ENCODE measurements around the gene ATG3.
A peak's percentile ranks its signal among the peaks of the same experiment; 100 is the strongest.
"Not testable (repeated sequence)": the region's sequence is repeated elsewhere in the genome, so short reads cannot be mapped to it uniquely, and the experiment has no call there.

Gene ATG3

DNA sequence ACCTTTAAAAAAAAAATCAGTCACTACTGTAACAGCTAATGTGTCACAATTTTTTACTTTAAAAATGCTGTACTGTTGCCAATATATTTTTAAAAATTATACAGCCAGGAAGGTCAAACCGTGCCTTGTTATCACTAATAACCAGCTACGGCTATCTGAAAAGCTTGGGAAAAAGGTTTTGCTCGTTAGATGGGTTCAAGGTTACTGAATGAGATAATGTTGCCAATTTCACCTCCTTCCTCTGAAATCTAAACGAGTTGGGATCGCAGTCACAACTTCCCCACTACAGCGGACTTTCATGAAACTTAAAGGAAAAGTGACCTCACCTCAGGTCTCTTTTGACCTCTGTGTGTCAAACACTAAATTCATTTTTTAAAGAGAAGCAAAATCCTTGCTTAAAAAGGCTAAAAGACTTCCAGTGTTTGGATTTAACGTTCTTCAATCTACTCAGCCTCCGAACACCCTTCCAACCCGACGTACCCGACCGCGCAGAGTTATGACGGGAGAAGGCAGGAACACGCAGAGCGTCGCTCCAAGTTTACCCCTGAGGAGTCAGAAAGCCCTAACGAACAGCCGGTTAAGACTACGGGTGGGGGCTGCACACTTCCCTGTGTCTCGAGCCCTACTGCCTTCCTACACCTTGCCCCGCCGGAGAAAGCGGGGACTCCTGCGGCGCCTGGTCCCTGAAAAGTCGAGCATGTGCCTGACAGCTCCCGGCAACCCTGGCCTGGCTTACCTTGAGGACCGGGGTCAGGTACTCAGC is 860 bp downstream of the ATG3 start:
- DNase-seq: peak; percentile 67

DNA sequence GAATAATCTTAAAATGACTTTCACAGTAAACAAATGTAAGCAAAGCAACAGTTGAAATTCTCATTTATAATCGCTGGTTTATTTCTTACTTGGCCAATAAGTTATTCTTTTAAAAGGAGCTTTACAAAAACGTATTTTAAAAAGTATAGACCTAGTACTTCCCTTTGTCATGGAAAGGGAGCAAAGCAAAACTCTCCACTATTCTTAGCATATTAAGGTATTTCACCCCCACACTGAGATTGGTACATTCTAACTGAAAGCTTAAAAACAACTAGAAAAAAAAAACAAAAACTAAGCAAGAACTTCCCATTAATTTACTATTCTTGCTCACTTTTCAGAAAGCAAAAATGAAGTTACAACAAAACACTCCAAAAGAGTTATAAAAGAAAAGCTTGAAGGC is 1.5 kb downstream of the ATG3 start:
- no peak for DNase-seq

DNA sequence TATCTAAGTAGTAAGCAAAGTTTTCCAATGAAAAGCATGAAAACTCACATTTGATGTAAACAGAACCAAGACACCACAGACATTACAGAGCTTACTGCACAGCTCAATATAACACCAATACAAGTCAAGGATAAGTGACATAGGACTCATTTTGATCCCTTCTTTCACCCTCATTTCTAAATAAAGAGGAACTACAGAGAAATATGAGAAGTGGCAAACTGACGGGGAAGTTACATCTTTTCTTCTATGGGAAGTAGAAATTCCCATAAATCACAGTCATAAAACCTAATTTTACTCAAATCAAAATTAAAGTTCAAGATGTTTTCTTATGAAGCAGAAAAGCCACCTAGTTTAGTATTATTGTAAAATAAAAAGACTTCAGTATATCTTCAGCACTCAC is 3.8 kb downstream of the ATG3 start:
- DNase-seq: no peak

DNA sequence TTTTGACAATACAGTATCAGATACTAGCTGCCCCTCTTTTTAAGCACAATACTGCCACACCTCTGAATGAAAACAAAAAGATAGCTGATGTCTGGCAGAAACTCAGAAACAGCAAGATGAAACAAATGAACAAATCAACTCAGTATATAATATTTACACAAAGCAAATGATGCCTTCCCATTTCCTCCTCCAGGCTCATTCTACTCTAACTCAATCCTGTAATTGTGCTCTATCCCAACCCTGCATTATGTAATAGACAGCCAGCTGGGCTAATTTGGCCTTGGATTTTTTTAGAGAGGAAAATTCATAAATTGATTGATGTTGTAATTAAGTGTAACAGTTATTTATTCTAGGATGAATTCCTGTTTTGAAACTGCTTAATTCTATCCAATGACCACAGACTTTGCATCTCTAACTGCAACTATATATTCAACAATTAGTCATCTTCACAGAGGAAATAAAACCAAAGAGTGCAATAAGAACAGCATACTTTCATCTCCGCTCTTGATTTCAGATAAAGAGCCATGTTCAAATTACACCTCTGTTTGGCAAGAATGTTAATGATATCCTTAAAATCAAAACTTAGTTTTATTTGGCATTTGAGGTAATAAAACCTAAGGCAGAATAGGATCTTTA is 6.1 kb downstream of the ATG3 start:
- no peak for DNase-seq

DNA sequence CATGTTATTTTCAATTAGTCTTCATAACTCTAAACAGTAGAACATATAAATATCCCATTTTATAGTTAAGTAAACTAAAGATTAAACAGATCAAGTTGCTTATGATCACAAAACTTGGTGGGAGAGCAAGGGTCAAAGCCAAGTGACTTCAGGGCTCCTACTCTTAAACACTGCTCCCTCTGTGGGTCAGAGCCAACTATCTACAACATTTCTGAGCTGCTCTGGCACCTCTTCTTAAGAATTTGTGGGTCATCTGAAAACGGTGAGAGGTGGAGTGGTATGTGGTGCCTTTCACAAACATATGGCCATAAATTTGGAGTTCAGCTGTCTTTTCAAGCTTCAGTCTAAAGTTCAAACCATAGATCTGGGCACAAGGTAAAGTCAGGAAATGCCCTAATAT is 10.9 kb downstream of the ATG3 start:
- no peak for DNase-seq

DNA sequence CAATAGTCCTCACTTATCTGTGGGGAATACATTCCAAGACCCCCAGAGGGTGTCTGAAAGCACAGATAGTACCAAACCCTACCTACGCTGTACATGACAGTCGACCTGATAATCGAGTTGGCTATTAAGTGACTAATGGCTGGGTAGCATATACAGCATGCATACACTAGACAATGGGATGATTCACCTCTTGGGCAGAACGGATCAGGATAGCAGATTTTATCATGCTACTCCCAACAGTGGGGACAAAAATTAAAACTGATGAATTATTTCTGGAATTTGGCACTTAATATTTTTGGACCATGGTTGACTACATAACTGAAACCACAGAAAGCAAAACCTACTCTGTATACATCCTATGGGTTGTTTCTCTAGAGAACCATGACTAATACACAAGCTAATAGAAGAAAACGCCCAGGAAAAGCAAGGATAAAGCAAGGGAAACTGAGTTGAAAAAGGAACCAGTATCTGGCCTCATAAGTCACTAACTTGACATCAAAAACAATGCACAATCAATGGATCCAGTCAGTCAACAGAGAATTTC is 15.5 kb downstream of the ATG3 start:
- no peak for DNase-seq

DNA sequence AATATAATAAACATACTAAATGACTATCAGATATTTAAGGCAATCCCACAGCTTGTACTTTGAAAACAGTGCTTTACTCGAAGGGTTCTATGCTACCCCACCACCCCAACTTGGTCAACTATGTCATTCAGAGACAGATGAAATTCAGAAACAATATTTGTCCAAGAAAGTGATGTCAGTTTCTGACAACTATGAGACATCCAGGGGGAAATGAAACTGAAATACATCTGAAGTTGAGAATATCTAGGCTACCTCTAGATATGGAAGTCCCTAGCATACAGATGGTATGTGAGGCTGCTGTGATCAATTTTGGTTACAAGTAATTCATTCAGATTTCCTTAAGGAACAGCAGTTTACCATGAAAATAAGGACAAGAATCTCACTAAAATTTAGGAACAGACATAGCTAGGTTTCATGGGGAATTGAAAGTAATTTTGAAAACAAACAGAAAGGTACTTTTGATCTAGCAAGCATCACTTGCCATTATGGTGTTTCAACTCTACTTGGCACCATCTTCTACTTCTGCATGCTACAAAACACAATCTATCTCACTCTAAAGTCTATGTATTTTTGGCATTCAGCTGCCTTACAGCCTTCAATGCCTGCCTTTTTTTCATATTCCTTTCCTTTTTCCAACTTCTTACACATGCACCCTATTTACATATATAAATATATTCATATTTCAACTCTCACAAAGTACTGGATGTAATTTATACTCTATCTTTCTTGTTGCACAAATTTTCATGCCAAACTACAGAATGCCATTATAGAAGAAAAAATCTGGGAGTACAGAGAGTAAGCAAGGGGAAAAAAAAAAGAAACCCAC is 21.7 kb downstream of the ATG3 start:
- no peak for DNase-seq

DNA sequence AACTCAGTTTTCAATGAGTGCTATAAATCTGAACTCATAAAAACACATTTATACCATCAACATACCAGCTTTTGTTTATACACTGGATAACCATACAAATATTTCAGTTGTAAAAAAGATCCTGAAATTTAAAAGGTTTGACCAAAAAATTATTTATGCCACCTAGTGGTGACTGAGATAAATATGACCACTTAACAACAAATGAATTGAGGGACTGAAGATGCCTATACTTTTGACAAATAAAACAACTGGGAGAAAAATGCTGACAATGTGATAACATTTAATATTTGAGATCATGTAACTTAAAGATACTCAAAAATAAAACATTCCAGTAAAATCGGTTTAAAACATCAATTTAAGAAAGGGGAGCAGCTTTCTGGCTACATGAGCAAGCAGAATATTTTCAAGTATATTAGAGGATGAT is 30.4 kb downstream of the ATG3 start:
- peak; percentile 49 for DNase-seq

DNA sequence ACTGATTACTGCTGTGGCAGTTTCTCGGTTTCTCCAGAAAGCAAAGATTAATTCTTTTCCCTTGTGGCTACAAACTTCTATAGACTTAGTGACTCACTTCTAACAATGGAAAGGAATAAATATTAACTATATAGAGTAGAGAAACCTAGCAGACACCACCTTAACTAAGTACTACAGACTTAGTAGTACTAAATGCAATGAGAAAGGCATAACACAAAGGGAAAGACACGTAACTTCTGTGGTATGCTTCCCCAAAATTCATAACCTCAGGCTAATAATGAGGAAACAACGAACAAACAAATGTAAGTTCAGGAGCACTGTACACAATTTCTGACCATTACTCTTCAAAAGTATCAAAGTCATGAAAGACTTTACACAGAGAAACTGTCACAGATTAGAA is 31.2 kb downstream of the ATG3 start:
- no peak for DNase-seq

DNA sequence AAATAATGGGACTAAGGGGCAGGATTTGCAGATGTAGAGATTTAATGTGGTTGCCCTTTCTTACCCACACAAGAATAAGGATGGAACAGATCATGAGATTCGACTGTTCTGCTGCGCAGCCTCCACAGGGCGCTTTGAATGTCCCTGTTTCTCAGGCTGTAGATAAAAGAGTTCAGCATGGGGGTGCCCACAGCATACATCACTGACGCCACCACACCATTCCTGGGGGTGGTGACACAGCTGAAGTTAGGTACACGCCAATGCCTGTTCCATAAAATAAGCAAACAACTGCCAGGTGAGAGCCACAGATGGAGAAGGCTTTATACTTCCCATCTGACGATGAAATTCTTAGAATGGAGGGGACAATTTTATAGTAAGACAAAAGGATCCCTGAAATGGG is 37.6 kb downstream of the ATG3 start:
- DNase-seq: not testable (repeated sequence)

DNA sequence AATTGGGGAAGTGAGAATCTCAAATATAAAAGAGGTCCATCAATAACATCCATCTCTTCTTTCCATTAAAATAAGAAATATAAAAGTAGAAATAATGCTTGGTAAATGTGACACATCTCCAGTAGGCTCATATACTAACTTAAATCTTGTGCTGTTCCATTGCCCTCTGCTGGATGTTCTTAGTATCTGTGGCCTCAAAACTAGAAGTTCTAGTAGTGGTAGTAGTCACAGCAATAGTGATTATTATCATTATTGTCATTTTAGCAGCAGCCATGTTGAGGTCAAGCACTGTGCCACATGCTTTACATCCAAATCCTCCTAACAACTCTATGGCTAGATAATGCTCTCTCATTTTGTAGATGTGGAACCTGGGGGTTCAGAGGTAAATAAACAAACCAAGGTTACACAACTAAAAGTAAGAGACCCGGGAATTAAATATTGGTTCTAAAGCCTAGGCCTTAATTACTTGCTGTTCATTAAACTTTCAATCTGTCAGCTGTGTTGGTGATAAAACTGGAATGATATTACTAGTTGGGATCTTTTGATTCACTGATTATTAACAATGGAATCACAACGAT is 42.2 kb downstream of the ATG3 start:
- peak; percentile 78 for DNase-seq

DNA sequence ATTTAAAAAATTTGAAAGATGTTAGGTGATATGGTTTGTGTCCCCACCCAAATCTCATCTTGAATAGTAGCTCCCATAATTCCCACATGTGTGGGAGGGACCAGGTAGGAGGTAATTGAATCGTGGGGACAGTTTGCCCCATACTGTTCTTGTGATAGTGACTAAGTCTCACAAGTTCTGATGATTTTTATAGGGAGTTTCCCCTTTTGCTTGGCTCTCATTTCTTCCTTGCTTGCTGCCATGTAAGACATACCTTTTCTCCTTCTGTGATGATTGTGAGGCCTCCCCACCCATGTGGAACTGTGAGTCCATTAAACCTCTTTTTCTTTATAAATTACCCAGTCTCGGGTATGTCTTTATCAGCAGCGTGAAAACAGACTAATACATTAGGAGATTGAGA is 42.8 kb downstream of the ATG3 start:
- DNase-seq: not testable (repeated sequence)

DNA sequence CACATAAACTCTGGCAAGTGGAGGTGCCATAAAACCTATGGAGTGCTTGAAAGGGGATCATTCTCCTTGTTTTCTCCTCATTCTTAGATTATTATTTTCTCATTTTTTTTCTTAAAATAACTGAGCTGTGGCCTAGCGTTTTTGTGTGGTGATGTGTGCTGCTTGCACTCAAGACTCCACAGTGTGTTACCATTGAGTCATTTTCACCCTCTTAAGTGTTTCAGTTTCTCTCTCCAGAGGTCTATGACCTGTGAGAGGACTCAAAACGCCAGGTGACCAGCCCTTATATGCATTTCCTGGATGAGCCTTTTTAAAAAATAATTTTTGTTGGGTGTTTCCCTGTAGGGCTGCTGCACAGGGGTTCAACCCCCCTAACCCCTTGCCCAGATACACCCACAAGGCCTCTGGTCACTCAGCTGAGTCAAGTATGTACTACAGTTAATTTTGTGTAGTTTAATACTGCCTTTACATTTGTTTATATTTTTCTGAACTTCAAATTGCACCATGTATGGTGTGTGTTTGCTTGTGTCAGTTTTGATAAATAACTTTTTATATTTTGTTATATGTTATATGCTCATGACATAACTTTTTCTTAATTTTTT is 47.1 kb downstream of the ATG3 start:
- DNase-seq: no peak

DNA sequence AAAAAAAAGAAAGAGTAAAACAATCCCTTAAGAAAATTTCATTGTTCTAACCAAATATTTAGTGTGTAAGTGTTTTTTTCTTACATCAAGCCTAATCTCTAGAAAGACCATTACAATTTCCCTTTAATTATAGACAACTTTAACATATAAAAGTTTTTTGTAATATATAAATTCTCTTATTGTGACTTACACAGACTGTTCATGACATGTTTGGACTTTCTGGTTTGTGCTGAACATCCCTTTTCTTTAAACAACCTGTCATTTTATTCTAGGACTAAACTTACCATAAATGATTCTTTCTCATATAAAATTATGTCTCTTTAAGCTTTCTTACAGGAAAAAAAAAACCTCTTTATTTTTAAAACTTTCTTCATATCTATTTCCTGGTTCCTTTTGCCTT is 49.4 kb downstream of the ATG3 start:
- DNase-seq: no peak

DNA sequence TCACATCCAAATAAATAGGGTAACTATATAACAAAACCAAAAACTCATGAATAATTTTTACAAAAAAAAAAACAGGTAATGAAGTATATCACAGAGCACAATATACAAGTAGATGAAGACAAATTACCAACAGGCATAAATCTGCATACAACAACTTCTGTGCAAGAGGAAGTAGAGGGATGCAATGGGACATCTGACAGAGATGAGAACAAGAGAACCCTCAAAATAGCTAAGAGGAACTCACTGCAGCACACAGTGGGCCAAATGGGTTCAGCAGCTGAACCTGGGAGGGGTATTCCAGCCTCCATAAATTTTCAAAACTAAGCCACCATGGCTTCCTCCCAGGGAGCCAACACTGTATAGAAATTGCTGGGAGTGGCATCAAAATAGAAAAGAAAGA is 52.9 kb downstream of the ATG3 start:
- DNase-seq: no peak

DNA sequence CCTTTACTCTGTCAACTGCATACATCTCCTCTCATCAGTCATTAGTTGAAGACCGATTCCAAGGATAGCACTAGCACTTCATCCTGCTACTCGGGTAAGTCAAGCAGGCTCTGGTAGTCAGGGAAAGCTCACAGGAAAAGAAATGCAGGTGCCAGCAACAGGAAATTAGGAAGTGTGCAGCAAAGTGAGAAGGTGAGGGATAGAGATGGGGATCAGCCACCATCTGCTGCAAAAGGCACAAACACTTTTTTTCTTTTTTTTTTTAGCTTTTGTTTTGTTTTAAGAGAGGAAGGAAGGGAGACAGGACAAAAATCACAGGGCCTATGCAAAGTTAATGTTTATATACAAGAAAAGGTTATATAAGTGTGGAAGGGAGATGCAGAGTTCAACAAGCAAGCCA is 53.5 kb downstream of the ATG3 start:
- DNase-seq: no peak

DNA sequence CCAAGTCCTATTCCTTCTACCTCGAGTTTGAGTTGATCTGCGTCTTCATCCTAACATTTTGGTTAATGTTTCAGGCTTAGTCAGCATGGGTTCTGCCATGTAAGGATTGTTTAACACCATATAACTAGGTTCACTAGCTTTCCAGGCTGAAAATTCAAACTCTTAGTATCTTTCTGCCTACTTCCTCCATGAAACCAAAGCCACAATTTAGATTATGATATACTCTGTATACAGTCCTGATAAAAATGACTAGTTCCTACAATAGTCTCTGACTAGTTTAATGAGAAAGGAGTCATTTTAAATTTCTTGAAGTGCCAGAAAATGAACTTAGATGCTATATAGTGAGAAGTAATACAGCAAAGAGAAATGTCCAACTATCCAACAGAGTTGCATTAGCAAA is 55.9 kb downstream of the ATG3 start:
- DNase-seq: no peak

DNA sequence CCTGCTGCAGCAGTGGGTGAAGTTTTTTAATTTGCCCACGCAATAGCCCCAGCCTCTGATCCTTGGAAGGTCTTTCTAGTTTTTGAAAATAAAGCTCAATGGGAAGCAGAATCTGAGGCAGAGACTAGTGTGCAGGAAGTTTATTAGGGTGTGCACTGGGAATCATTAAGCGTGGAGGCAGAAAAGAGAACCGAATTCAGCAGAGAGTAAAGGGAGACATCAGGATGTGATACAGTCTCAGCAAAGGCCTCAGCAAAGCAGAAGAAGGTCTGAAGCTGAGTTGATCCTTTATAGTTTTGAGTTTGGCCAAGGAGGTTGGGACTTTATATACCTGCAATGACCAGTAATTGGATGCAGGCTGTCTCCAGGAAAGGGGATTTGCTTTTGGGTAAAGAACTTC is 57.6 kb downstream of the ATG3 start:
- DNase-seq: no peak

DNA sequence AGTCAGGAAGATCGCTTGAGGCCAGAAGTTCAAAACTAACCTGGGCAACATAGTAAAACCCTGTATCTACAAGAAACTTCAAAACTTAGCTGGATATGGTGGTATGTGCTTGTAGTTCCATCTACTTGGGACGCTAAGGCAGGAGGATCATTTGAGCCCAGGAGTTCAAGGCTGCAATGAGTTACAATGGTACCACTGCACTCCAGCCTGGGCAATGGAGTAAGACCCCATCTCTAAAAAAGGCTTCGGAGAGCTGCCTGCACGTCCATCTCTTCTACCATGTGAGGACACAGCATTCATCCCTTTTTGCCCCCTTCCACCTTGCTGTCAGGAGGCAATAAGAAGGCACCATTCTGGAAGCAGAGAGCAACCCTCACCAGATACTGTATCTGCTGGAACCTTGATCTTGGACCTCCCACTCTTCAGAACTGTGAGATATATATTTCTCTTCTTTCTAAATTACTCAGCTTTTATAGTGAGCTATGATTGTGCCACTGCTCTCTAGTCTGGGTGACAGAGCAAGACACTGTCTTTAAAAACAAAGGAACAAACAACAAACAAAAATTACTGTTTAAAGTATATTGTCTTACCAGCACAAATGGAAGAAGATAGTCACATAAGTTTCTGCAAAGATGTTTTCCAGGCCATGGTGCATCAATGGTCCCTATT is 58.3 kb downstream of the ATG3 start:
- DNase-seq: no peak

DNA sequence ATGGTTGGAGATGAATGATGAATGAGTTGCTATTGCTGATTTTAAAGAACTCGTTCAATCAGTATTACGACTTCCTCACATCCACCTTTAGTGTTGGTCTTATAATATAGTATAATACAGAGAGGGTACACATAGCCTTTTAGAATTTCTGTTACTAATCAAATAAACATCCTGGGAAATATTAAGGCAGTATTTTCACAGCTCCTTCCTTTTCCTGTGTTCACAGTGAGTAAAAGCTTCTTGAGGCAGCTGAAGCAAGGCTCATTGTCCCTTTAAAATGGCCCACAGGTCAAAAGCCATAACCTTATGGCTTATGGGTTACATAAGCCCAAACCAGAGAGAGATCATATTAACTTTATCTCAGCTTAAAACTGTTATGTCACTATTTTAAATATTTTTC is 61.1 kb downstream of the ATG3 start:
- no peak for DNase-seq

DNA sequence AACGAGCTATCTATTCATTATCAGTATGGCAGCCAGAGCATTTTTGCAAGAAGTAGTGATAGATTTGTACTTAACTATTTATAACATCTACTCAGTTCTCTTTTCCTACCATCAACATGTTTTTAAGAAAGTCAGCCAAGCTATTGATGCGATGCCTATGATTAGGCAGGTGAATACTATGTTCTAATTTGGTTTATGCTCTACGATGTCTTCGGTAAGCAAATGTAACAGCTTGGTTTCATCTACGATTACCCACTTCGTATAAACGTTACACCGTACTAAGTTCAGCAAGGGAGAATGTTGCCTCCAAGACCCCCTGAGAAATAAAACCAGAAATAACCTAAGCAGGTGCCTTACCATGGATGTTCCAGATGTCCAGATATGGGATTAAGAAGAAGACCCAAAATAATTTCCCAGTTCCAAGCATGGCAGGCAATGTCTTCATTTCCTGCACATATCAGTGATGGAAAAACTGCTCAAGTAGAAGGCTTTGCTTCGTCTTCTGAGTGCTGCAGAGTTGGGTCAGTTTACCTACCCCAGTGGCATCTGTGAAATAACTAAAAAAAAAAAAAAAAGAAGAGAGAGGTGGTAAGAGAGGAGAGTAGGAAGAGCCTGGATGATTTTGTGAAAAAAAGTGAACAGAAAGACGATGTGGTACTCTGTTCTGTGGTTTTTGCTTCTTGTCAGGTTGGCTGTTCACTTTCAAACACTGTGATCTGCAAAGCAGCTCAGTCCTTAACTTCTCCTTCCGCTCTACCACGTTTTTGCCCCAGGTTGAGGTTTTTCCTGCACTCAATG is 62.6 kb downstream of the ATG3 start, which contains the start of gene BTLA:
TSS of gene BTLA (minus strand) at position 559 of the 798 bp plus-strand sequence. CDS start at position 445, 114 bp downstream.
- peak; percentile 45 for DNase-seq
